ENCODE data around the gene MRPL38.
"Not testable (repeated sequence)": the region's sequence is repeated elsewhere in the genome, so short reads cannot be mapped to it uniquely, and the experiment has no call there.

MRPL38 gene

GRCh38 chr17:75875182-75875939 lies 29.3 kb downstream of the MRPL38 start:
- no peak for DNase-seq

GRCh38 chr17:75874323-75875181 lies 30.1 kb downstream of the MRPL38 start:
- no peak for DNase-seq

GRCh38 chr17:75873587-75874322 lies 30.9 kb downstream of the MRPL38 start:
- no peak for DNase-seq

GRCh38 chr17:75872434-75873351 lies 32.0 kb downstream of the MRPL38 start:
- peak; percentile 40 for DNase-seq

- not testable (repeated sequence) for DNase-seq
Observed at GRCh38 chr17:75870228-75870627, 34.5 kb downstream of the MRPL38 start.

- no peak for DNase-seq
Observed at GRCh38 chr17:75869282-75870141, 35.2 kb downstream of the MRPL38 start.

- DNase-seq: not testable (repeated sequence)
Observed at GRCh38 chr17:75868730-75869281, 35.9 kb downstream of the MRPL38 start.

GRCh38 chr17:75865404-75866188 lies 39.1 kb downstream of the MRPL38 start:
- DNase-seq: not testable (repeated sequence)

GRCh38 chr17:75864887-75865286 lies 39.8 kb downstream of the MRPL38 start:
- not testable (repeated sequence) for DNase-seq

- DNase-seq: no peak
Observed at GRCh38 chr17:75864448-75864871, 40.2 kb downstream of the MRPL38 start.

- no peak for DNase-seq
Observed at GRCh38 chr17:75861927-75862317, 42.8 kb downstream of the MRPL38 start.

GRCh38 chr17:75859358-75859757 lies 45.3 kb downstream of the MRPL38 start:
- DNase-seq: not testable (repeated sequence)

GRCh38 chr17:75856062-75856756 lies 48.5 kb downstream of the MRPL38 start:
- DNase-seq: no peak

- peak; percentile 94 for DNase-seq
Observed at GRCh38 chr17:75855310-75856061, 49.2 kb downstream of the MRPL38 start, which contains the start of gene WBP2. WBP2 (minus strand) TSS chr17:75855335; CDS start chr17:75855297, 38 bp downstream.

GRCh38 chr17:75854881-75855309 lies 49.8 kb downstream of the MRPL38 start:
- DNase-seq: no peak

GRCh38 chr17:75854101-75854748 lies 50.5 kb downstream of the MRPL38 start:
- DNase-seq: no peak

- no peak for DNase-seq
Observed at GRCh38 chr17:75853433-75853832, 51.3 kb downstream of the MRPL38 start.

GRCh38 chr17:75851693-75851991 lies 53.0 kb downstream of the MRPL38 start:
- not testable (repeated sequence) for DNase-seq
